HEK293 (cell line): ENCODE measurements around the gene CAMKV.

Source experiments
- SCRT2 ChIP-seq: fragments of 450-650 bp; formaldehyde crosslinking; IDR thresholded peaks from 2 replicates; pipeline ENCODE4 v1.5.1; 2016; ENCODE audit warnings: missing biosample characterization, missing genetic modification characterization
- SP3 ChIP-seq: fragments of 450-650 bp; formaldehyde crosslinking; IDR thresholded peaks from 2 replicates; pipeline ENCODE4 v1.5.1; 2016; ENCODE audit warnings: missing biosample characterization, missing genetic modification characterization
- ZNF114 ChIP-seq: fragments of 450-650 bp; formaldehyde crosslinking; IDR thresholded peaks from 2 replicates; pipeline ENCODE4 v1.5.0; 2017; ENCODE audit warnings: missing biosample characterization, missing genetic modification characterization
- ZNF133 ChIP-seq: fragments of 450-650 bp; formaldehyde crosslinking; IDR thresholded peaks from 2 replicates; pipeline ENCODE4 v1.5.1; 2016; ENCODE audit warnings: missing biosample characterization, missing genetic modification characterization
- ZNF561 ChIP-seq: fragments of 450-650 bp; IDR thresholded peaks from 2 replicates; pipeline ENCODE4 v1.5.1; 2018; ENCODE audit warnings: missing biosample characterization, missing genetic modification characterization, borderline replicate concordance
- ZNF624 ChIP-seq: fragments of 450-650 bp; formaldehyde crosslinking; IDR thresholded peaks from 2 replicates; pipeline ENCODE4 v1.5.1; 2017; ENCODE audit warnings: missing biosample characterization, missing genetic modification characterization
- ZNF837 ChIP-seq: fragments of 450-650 bp; formaldehyde crosslinking; IDR thresholded peaks from 2 replicates; pipeline ENCODE4 v1.5.1; 2016; ENCODE audit warnings: missing biosample characterization, missing genetic modification characterization
- ZSCAN16 ChIP-seq: fragments of 450-650 bp; formaldehyde crosslinking; IDR thresholded peaks from 2 replicates; pipeline ENCODE4 v1.5.1; 2016; ENCODE audit warnings: missing biosample characterization, missing genetic modification characterization
- TF ChIP-seq, protein P1 (sequence below): fragments of 450-650 bp; formaldehyde crosslinking; IDR thresholded peaks from 2 replicates; pipeline ENCODE4 v1.5.1; 2016; ENCODE audit warnings: missing biosample characterization, missing genetic modification characterization

DNA sequence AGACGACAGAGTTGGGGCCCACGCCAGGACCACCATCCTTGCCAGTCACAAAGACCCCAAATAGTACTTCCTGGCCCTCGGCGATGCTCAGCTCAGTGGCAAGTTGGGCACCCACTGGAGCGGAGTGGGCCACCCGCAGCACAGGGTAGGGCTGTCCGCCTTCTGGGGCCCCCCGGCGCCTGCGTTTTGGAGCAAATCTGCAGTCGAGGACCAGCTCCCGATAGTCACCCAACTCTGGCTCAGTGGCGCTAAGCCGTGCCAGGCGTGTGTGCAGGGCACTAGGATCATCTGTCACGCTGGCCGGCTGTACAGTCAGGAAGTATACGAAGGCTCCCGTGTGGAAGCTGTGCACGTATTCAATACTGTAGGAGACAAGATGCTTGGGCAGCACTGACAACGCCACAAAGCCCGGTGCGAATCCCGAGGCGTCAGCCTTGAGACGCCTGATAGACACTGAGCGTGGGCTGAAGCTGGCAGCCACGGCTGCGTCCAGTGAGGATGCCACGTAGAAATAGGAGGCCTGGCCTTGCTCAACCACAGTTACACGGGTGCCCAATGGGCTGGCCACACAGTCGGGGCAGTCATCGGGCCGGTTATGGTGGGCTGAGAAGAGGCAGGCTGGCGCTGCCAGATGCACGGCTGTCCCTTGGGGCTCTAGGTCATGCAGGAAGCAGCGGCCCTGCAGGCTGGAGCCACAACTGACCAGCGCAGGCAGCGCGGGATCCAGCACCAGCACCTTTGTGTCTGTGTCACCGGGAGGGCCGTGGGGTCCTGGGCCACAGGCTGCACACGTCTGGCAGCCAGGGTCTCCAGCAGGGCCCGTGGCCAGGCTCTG lies 33.0 kb upstream of the CAMKV start:
- TF ChIP-seq ZNF837 (tag by site-specific recombination) (no peak), ZNF114 (tag by site-specific recombination) (no peak), SP3 (tag by site-specific recombination) (no peak), ZNF624 (tag by site-specific recombination) (no peak), ZSCAN16 (tag by site-specific recombination) (no peak), SCRT2 (no peak), ZNF561 (tag by site-specific recombination) (no peak), ZNF133 (tag by site-specific recombination) (no peak)
- TF ChIP-seq, protein P1, sequence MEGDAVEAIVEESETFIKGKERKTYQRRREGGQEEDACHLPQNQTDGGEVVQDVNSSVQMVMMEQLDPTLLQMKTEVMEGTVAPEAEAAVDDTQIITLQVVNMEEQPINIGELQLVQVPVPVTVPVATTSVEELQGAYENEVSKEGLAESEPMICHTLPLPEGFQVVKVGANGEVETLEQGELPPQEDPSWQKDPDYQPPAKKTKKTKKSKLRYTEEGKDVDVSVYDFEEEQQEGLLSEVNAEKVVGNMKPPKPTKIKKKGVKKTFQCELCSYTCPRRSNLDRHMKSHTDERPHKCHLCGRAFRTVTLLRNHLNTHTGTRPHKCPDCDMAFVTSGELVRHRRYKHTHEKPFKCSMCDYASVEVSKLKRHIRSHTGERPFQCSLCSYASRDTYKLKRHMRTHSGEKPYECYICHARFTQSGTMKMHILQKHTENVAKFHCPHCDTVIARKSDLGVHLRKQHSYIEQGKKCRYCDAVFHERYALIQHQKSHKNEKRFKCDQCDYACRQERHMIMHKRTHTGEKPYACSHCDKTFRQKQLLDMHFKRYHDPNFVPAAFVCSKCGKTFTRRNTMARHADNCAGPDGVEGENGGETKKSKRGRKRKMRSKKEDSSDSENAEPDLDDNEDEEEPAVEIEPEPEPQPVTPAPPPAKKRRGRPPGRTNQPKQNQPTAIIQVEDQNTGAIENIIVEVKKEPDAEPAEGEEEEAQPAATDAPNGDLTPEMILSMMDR (tag by site-specific recombination) = no peak
